GM18870 (cell line): ENCODE results near the gene SLC39A11.

ENCODE experiments used
- ATAC-seq: cut with Tn5 transposase; IDR thresholded peaks from one replicate; pipeline ENCODE4 v1.9.1; 2021; ENCODE audit warnings: moderate library complexity; ENCODE audit not compliant: unreplicated experiment

SLC39A11 gene

GRCh38 chr17:72672729-72673128 is 419.8 kb downstream of the SLC39A11 start:
- ATAC-seq: no peak

- ATAC-seq: no peak
These were observed 421.5 kb downstream of the SLC39A11 start for GRCh38 chr17:72671016-72671415.

- no peak for ATAC-seq
These were observed 425.1 kb downstream of the SLC39A11 start for GRCh38 chr17:72667096-72668063.

GRCh38 chr17:72665852-72666851 is 426.3 kb downstream of the SLC39A11 start:
- no peak for ATAC-seq

GRCh38 chr17:72662827-72663190 is 429.7 kb downstream of the SLC39A11 start:
- no peak for ATAC-seq

GRCh38 chr17:72661945-72662826 is 430.3 kb downstream of the SLC39A11 start:
- no peak for ATAC-seq

GRCh38 chr17:72661116-72661944 is 431.2 kb downstream of the SLC39A11 start:
- ATAC-seq: no peak

GRCh38 chr17:72660274-72661115 is 432.0 kb downstream of the SLC39A11 start:
- ATAC-seq: no peak

GRCh38 chr17:72659811-72660210 is 432.7 kb downstream of the SLC39A11 start:
- ATAC-seq: no peak

GRCh38 chr17:72658675-72659074 is 433.8 kb downstream of the SLC39A11 start:
- ATAC-seq: no peak

GRCh38 chr17:72657467-72658317 is 434.8 kb downstream of the SLC39A11 start:
- ATAC-seq: no peak

- ATAC-seq: no peak
These were observed 436.2 kb downstream of the SLC39A11 start for GRCh38 chr17:72656130-72656763.

GRCh38 chr17:72654706-72655105 is 437.8 kb downstream of the SLC39A11 start:
- ATAC-seq: no peak

- no peak for ATAC-seq
These were observed 440.5 kb downstream of the SLC39A11 start for GRCh38 chr17:72651988-72652387.

GRCh38 chr17:72648702-72649101 is 443.8 kb downstream of the SLC39A11 start:
- ATAC-seq: no peak

GRCh38 chr17:72646176-72646575 is 446.3 kb downstream of the SLC39A11 start:
- no peak for ATAC-seq

GRCh38 chr17:72644492-72644891 is 448.0 kb downstream of the SLC39A11 start:
- no peak for ATAC-seq
